Measurements from ENCODE around the gene OR56B4.

The OR56B4 gene

DNA sequence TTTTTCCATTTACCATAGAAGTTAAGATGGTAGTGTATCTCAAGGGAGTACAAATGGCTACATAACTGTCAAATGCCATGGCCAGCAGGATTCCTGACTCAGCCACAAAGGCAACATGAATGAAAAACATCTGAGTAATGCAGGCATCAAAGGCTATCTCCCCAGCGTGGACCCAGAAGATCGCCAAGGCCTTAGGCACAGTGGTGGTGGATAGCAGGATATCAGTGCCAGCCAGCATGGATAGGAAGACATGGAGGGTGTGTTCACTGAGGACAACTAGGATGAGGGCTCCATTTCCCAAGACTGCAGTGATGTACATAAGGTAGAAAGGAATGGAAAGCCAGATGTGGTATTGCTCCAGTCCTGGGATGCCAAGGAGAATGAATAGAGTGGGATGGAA lies 44.6 kb downstream of the OR56B4 start:
- DNase-seq = no peak

DNA sequence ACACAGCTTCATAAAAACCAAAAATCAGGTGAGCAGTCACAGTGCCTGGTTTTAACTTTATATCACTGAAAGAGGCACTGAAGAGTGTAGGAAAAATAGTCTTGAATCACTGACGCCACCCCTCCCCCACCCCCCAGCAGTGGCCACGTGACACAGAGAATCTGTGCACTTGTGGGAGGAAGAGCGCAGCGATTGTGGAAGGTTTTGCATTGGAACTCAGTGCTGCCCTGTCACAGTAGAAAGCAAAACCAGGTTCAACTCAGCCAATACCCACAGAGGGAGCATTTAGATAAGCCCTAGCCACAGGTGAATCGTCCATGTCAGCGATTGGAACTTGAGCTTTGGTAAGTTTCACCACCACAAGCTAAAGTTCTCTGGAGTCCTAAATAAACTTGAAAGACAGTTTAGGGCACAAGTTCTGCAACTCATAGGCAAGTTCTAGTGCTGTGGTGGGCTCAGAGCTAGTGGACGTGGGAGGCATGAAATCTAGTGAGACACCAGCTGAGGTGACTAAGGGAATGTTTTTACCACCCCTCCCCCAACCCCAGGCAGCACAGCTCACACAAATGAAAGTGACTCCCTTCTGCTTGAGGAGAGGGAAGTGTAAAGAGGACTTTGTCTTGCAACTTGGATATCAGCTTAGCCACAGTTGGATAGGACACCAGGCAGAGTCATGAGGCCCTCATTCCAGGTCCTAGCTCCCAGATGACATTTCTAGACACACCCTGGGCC lies 49.3 kb downstream of the OR56B4 start:
- DNase-seq = no peak

All from activated CD8-positive, alpha-beta memory T cell treated with anti-CD3 and anti-CD28 coated beads, Interleukin-2, amount 50 U/mL, for 48 hours (primary cell).